GM21723 (cell line): ENCODE results near the gene PARG.
"Not testable (repeated sequence)": the region's sequence is repeated elsewhere in the genome, so short reads cannot be mapped to it uniquely, and the experiment has no call there.

ENCODE experiments used
- ATAC-seq: cut with Tn5 transposase; IDR thresholded peaks from one replicate; pipeline ENCODE4 v1.9.1; 2021; ENCODE audit warnings: mild to moderate bottlenecking, moderate library complexity; ENCODE audit not compliant: unreplicated experiment

The PARG gene

DNA sequence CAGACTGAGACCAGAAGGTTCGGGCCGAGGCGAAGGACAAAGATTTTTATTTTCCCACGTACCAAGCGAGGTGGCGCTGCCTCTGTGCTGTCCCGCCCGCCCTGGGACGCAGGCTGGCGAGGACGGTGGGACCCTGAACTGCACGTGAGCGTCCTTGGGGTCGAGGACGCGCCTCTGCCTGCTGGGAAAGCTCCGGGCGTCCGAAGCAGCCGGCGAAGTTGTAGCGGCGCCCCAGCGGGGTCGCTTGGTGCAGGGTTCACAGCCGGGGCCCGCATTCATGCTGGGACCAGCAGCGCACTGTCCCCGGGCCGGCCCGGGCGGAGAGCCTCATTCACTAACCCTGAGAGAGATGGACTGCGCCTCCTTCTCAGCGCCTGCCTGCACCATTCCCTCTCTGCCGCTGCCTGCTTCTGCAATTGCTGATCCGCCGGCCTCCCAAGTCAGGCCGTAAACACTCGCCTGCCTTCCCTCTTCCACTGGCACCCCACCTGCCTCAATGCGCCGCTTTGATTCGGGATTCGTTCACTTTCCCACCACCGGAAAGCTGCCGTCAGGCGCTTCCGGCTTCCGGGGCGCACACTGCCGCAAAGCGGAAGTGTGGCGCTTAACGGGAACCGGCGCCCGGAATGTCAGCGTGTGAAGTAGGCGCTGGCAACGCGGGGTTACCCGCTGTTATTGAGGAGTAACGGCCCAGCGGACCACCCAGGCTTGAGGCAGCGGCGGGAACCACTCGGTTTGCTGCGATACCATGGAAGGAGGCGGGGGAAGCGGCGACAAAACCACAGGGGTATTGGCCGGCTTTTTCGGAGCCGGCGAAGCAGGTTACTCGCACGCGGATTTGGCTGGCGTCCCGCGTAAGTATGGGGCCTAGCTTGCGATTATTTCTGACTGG is at the start of gene PARG, which contains the start of gene TIMM23B:
Gene PARG (minus strand): TSS at position 581 of the 892 bp plus-strand sequence. CDS start 302 bp downstream, at position 279.
Gene TIMM23B (plus strand): TSS at position 607 of the 892 bp plus-strand sequence. CDS start 142 bp downstream, at position 749.
- peak; percentile 77 for ATAC-seq

DNA sequence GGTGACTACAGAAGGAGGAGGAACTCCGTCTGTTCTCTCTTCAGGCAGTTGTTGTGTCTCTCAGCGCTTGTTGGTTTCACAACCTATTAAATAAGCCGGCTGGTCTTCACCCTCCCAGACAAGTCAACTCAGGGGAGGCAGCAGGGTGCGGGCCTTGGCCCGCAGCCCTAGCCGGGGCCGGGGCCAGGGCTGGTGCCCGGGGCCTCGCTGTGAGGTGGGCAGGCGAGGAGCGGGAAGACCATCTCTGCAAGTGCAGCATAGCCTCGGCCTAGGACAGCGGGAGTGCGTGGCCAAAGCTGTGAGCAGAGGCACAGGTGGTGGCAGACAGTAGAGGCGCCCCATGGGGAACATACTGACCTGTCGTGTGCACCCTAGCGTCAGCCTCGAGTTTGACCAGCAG is 46.5 kb upstream of the PARG start, which contains the start of gene AGAP6:
Gene AGAP6 (plus strand): TSS at position 31 of the 400 bp plus-strand sequence. CDS start 310 bp downstream, at position 341.
- not testable (repeated sequence) for ATAC-seq

DNA sequence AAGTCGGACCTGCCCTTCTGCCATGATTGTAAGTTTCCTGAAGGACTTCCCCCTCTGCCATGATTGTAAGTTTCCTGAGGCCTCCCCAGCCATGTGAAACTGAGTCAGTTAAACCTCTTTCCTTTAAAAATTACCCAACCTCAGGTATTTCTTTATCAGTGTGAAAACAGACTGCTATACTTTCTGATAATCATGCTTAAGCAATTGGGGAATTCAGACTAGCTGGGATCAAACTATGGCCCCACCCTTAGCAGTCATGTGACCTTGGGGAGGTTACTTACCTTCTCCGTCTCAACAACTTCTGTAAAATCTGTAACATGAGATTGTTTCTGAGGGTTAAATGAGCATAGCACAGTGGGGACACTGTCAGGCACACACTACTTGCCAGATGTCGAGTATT is 45.4 kb upstream of the PARG start:
- not testable (repeated sequence) for ATAC-seq

DNA sequence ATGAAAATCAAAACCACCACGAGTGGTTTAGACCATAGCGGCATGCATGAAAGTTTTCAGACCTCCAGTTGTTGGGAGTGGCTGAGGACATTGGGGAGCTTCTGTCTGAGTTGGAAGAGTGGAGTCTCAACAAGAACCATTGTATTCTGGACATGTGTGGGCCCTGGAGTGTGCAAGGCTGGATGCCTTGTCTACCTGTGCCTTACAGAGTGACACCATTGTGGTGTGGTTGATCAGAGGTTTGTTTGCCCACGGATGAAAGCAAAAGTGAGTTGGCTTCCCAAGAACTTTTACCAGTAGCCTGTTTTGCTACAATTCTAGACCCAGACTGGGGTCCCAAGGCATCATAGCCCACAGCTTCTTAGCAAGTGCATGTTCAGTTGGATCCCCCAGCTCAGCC is 35.9 kb upstream of the PARG start:
- ATAC-seq, result not testable (repeated sequence)

DNA sequence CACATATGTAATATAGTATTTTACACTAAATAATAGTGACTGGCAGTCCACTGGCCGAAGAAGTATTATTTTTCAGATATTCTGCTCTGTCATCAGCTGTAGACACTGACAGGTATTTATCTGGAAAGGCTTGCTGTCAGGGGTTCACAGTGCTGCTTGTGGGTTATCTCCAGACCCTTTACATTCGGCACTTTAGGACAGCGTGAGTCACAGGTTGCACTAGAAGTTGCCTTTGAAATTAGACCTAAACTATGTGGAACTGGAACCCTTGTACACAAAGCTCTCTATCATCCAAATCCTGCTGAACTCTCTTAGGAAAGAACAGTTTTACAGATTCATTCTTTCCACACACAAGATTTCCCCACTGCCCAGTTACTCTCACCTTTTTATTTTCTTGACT is 30.3 kb upstream of the PARG start:
- ATAC-seq, result not testable (repeated sequence)

DNA sequence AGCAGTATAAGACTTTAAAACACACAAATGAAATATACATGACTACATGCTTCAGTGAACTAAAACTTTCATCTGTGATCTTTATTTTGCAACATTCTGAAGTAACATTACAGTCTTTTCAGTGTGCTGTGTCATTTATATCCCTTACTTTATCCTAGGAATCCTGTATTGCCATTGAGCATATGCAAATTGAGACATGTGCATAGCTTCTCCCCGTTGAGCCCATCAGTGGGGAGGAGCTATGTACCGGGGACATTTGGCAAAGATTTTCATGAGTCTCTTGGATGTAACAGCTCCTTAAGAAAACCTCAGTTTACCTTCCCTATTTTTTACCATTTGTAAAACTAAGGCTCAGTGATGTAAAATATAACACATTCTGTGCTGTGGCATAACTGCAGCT is 29.6 kb upstream of the PARG start:
- ATAC-seq, result not testable (repeated sequence)

DNA sequence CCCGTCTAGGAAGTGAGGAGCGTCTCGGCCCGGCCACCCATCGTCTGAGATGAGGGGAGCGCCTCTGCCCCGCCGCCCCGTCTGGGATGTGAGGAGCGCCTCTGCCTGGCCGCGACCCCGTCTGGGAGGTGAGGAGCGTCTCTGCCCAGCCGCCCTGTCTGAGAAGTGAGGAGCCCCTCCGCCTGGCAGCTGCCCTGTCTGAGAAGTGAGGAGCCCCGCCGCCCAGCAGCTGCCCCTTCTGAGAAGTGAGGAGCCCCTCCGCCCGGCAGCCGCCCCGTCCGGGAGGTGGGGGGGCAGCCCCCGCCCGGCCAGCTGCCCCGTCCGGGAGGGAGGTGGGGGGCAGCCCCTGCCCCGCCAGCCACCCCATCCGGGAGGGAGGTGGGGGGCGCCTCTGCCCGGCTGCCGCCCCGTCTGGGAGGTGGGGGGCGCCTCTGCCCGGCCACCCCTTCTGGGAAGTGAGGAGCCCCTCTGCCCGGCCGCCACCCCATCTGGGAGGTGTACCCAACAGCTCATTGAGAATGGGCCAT is 28.6 kb upstream of the PARG start:
- ATAC-seq, result not testable (repeated sequence)

DNA sequence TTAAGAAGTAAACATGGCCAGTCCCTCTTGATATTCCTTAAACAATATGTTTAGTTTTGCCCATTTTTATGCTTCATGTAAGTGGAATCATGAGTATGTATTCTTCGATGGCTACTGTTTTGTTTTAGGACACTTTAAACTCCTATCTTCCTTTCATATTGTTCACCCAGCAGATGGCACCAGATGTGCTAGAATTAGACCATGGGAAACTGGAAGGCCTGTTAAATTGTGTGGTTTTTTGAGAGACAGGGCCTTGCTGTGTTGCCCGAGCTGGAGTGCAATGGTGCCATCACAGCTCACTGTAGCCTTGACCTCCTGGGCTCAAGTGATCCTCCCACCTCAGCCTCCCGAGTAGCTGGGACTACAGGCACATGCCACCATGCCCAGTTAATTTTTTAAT is 11.3 kb upstream of the PARG start:
- not testable (repeated sequence) for ATAC-seq

DNA sequence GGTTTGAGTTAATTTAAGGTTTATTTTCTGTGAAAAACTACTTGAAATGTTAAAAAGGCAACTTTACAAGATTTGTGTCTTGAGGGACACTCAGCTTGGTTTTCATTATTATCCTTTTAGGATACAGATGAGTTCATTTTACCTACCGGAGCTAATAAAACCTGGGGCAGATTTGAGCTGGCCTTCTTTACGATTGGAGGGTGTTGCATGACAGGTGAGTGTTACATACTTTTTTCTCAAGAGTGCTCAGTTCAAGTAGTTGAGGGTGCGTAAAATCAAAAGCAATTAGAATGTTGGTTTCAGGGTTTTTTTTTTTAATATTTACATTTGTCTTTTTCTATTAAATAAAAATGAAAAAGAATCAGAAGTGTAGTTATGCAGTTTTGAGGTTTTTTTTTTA is 10.2 kb upstream of the PARG start:
- not testable (repeated sequence) for ATAC-seq

DNA sequence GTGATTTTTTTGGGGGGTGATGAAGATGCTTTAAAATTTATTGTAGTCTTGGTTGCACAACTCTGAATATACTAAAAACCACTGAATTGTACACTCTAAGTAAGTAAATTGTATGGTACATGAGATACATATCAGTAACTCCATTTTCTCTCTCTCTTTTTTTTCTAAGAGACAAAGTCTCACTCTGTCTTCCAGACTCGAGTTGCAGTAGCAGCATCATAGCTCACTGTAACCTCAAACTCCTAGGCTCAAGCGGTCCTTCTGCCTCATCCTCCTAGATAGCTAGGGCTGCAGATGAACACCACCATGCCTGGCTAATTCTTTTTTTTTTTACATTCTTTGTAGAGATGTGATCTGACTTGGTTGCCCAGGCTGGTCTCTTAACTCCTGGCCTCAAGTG is 6.9 kb upstream of the PARG start:
- ATAC-seq, result not testable (repeated sequence)

DNA sequence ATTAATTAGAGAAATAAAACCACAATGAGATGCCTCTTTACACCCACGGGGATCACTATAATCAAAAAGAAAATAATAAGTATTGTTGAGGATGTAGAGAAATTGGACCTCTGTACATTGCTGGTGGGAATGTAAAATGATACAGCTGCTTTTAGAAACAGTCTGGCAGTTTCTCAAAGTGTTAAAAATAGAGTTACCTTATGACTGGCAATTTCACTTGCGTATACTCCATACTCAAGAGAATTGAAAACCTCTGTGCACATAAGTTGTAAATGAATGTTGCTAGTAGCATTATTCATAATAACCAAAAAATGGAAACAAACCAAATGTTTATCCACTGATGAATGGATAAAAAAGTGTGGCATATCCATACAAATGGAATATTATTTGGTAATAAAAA is 6.3 kb upstream of the PARG start:
- peak; percentile 85 for ATAC-seq

DNA sequence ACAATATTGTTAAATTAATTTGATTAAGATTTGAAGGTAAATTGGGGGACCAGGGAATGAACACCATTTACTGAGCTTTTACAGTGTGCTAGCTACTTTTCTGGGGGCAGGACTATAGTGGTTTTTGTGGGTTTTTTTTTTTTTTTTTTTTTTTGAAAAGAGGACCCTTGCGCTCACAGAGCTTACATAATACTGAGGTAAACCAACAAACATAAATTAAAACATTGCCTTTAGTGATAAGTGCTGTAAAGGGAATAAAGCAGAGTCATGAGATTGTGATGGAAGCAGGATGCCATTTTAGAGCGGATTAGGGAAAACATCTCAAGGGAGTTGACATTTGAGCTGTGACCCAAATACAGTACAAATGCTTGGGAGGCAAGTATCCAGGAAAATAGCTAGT is 1.8 kb upstream of the PARG start:
- not testable (repeated sequence) for ATAC-seq

DNA sequence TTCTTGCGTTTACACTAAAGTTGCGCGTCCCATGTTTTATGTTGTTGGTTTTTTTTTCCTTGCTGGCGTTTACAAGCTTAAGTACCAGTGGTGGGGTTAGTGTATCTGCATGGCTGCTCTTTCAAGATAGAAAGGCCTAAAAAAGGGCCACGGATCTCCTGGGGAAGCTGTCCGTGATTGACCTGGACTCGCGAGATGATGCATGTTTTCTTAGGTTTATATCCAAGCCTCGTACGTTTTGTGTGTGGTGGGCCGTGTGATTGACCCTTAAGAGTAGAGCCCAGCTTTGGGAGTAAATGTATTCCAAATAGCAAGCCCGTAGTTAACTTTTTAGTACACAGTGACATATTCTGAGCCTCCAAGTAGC is 495 bp upstream of the PARG start:
- peak; percentile 13 for ATAC-seq

DNA sequence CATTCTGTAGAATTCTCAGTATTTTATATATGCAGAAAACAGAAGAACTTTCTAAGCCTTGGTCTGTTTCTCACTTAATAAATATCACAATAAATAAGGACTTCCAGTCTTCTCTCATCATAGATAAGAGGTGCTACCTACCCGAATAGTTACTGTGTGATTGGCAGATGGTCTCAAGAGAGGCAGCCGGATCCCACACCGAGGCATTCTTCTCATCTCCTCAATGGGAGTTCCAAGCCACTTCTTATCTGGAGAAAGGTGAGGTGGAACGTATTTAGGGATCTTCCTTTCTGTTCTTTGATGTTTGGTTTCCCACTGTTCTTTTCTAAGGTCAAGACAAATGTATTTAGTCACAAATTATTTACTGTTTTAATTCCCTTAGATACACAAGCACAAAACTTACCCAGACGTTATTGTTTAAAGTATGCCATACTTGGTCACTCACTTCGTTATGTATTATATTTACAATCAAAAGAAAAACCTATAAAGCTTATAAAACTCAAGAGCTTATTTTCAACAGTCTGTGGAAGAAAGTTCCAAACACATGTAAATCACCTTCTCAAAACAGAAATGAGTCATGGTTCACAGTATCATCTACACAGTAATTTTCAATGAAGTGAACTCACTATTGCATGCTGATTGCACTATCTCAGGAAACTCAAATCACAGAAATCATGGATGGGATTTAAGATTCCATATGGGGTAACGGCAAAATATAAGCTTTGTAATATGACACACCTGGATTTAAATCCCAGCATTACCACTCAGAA is 9.7 kb downstream of the PARG start:
- not testable (repeated sequence) for ATAC-seq

DNA sequence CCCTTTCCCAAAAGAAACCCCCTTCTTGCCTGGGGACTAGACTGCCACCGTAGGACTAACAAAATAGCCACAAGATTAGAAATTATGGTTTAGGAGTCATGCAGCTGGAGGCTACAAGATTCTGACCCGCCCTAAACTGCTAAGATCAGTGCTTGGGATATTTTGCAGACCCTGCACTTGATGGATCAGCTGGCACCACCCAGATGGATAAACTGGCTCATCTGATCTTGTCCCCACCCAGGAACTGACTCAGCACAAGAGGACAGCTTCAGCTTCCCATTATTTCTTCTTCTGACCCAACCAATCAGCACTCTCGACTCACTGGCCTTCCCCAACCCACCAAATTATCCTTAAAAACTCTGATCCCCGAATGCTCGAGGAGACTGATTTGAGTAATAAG is 10.6 kb downstream of the PARG start:
- not testable (repeated sequence) for ATAC-seq

DNA sequence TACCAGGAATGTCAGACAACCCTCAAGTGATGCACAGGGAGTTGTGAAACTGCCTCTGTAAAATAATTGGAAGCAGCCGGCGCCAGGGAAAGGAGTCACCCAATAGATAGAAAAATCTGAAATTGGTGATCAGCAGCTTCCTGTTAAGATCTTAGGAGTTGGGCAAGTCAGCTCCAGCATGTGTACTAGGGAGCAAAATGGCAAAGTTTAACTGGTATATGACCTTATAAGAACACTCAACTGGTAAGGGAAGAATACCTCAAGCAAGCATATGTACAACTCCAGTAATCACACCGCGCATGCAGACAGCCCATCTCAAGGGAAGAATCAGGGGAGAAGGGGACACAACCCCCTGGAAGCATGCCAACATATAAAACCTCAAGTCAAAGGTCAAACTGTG is 18.3 kb downstream of the PARG start:
- ATAC-seq, result not testable (repeated sequence)

DNA sequence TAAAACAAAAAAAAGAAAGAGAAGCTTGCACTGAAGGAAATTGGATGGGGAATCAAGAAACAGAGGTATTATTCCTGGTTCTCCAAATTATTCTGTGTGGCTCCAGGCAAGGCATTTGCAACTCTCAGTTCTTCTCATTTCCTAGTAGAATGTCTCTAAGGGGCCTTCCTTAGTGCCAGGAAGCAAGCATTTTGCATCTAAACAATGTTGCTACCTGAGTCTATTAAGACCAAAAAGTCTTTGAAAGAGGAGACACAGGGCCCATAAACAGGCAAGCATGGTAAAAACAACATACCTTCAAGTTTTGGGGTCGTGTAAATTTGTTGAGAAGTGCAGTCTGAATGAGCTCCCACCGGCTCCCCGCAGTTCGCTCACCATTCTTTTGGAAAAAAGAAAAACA is 19.8 kb downstream of the PARG start:
- ATAC-seq, result not testable (repeated sequence)

DNA sequence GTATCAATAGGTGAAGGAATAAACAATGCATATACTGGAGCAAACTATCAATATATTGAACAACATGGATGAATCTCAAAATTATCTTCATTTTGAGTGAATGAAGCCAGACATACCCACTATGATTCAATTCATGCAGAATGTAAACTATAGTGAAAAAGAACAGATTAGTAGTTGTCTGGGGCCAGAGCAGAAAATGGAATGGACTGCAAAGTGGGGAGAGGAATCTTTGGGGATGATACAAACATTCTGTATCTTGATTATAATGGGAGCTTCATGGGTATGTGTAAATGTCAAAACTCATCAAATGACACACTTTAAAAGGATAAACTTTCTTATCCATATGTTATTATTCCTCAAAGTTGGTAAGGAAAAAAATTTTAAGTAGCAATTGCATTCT is 23.9 kb downstream of the PARG start:
- not testable (repeated sequence) for ATAC-seq

DNA sequence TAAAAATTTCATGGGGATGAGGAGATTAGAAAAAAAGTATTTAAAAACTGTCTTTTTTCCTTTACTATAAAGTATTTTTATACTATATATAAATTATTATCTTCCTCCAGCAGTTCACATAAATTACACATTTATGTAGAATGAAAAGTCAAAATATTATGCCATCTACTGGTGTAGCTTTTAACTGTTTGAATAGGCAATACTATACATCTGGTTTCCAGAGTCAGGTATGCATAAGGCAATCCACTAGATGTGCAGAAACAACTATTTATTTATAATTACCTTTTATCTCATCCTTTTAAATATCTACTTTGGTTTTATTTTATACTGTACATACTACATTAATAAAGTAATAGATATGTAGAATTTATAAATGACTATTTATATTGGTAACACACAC is 25.4 kb downstream of the PARG start:
- ATAC-seq, result not testable (repeated sequence)

DNA sequence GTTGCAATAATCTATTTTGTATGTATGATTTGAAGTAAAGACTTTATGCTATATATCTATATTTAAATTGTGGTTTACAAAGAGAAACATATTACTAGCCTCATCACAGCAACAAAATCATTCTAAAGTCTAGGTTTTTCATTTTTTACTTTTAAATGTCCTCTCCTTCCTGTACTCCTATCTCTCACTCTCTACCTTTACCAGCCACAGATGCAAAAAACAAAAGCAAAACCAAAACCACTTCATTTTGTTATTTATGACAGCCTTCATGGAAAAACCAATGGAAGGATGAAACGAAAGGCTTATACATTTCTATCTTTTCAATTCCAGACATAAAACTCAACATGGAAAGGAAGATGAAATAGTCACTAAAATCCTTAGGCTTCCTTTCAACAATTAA is 31.5 kb downstream of the PARG start:
- ATAC-seq, result not testable (repeated sequence)
